ENCODE measurements around the gene GATAD2A.

DNA sequence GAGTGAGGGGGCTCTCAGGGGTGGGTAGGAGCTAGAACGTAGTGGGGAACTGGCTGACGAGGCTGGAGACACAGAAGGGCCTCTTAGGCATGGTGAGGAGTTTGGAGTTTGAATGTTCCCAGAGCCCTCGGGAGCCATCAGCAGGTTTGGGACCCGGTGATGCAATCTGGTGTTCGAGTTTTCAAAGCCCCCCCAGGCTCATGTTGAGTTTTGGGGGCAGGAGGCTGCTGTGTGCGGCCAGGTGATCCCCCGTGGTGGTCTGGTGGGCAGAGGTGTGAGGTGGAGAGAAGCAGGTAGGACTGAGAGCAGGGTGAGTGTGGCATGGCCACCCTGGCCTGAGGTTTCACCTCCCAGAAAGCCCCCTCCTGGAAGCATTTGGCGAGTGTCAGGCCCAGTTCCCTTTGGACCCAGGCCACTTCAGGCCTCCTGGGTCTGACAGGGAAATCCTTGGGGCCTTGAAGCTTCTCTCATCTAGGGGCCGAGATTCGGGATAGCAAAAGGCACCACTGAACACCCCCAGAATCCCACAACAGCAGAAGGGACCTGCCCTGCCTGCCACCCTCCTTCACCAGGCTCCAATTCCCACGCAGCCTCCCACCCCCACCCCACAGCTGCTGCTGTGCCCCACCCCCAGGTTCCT, 124.4 kb downstream of the GATAD2A start:
- TF ChIP-seq POLR2AphosphoS5 (IDR thresholded peaks at IDR 0.05) = no peak
- TF ChIP-seq, protein P1, sequence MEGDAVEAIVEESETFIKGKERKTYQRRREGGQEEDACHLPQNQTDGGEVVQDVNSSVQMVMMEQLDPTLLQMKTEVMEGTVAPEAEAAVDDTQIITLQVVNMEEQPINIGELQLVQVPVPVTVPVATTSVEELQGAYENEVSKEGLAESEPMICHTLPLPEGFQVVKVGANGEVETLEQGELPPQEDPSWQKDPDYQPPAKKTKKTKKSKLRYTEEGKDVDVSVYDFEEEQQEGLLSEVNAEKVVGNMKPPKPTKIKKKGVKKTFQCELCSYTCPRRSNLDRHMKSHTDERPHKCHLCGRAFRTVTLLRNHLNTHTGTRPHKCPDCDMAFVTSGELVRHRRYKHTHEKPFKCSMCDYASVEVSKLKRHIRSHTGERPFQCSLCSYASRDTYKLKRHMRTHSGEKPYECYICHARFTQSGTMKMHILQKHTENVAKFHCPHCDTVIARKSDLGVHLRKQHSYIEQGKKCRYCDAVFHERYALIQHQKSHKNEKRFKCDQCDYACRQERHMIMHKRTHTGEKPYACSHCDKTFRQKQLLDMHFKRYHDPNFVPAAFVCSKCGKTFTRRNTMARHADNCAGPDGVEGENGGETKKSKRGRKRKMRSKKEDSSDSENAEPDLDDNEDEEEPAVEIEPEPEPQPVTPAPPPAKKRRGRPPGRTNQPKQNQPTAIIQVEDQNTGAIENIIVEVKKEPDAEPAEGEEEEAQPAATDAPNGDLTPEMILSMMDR (IDR thresholded peaks at IDR 0.05) = no peak
- no peak for TF ChIP-seq POLR2A (IDR thresholded peaks at IDR 0.05)
- TF ChIP-seq EP300 (IDR thresholded peaks at IDR 0.05) = no peak

All from stomach (tissue), 4 donors.